Endodermal cell (in vitro differentiated cells): ENCODE results near the gene PURA. TPM values are rescaled to one million over a fixed set of nuclear protein-coding genes. Genes with fewer than 3 reads are reported as not detected.

Experiments
- DNase-seq: peaks from one replicate; pipeline ENCODE4 v3.0.0-alpha.2; 2017
- H3K27ac ChIP-seq: 2 replicates; pipeline ENCODE4 v1.5.1; 2013; ENCODE audit warnings: mild to moderate bottlenecking, low read depth, low read length, moderate library complexity
- H3K27me3 ChIP-seq: 2 replicates; pipeline ENCODE4 v1.6.1; 2013; ENCODE audit warnings: mild to moderate bottlenecking, low read length, moderate library complexity; ENCODE audit not compliant: insufficient read depth, control insufficient read depth, poor library complexity, severe bottlenecking
- H3K36me3 ChIP-seq: 2 replicates; pipeline ENCODE4 v1.7.0; 2013; ENCODE audit warnings: mild to moderate bottlenecking, low read length, moderate library complexity; ENCODE audit not compliant: control insufficient read depth, insufficient read depth
- H3K4me1 ChIP-seq: one replicate; pipeline ENCODE4 v1.7.0; 2013; ENCODE audit warnings: low read length; ENCODE audit not compliant: control insufficient read depth, insufficient read depth
- H3K4me3 ChIP-seq: 2 replicates; pipeline ENCODE4 v1.5.1; 2013; ENCODE audit warnings: mild to moderate bottlenecking, low read length, moderate library complexity
- H3K9ac ChIP-seq: 2 replicates; pipeline ENCODE4 v1.6.1; 2013; ENCODE audit warnings: mild to moderate bottlenecking, low read length, moderate library complexity; ENCODE audit not compliant: poor library complexity, severe bottlenecking; ENCODE audit errors: extremely low read depth
- H3K9me3 ChIP-seq: 2 replicates; pipeline ENCODE4 v1.6.1; 2013; ENCODE audit warnings: mild to moderate bottlenecking, low read length, moderate library complexity; ENCODE audit not compliant: control insufficient read depth
- H3K27ac Mint-ChIP-seq: 2 replicates; pipeline ENCODE4 v1.8.0; 2020; ENCODE audit warnings: mixed read lengths
- H3K27me3 Mint-ChIP-seq: 2 replicates; pipeline ENCODE4 v1.8.0; 2021; ENCODE audit warnings: mild to moderate bottlenecking, mixed read lengths; ENCODE audit not compliant: insufficient read depth
- H3K36me3 Mint-ChIP-seq: 2 replicates; pipeline ENCODE4 v1.8.0; 2020; ENCODE audit warnings: low read depth, mixed read lengths
- H3K4me1 Mint-ChIP-seq: 2 replicates; pipeline ENCODE4 v1.8.0; 2020; ENCODE audit warnings: mixed read lengths
- H3K4me3 Mint-ChIP-seq: 2 replicates; pipeline ENCODE4 v1.8.0; 2020; ENCODE audit warnings: mild to moderate bottlenecking, moderate library complexity, mixed read lengths
- H3K9me3 Mint-ChIP-seq: 2 replicates; pipeline ENCODE4 v1.8.0; 2020; ENCODE audit warnings: mild to moderate bottlenecking, mixed read lengths
- CTCF ChIP-seq: fragments of 200-600 bp; sonication (generic); conservative IDR thresholded peaks from 2 replicates; pipeline ENCODE4 v1.5.0; 2021; ENCODE audit warnings: antibody characterized with exemption, mild to moderate bottlenecking
- WGBS, 2 experiments: methylation state at CpG; one replicate each; pipeline versions ENCODE4 v1.1.5 to v1.1.7; 2013; ENCODE audit warnings: missing lambda C conversion rate in 2 of 2, mixed read lengths in 1 of 2; ENCODE audit not compliant: insufficient coverage in 1 of 2, insufficient read length in 1 of 2; 5-methylcytosine and 5-hydroxymethylcytosine counted together
- total RNA-seq, 2 donors: library from RNA; stranded (reverse); fragmentation: NEBNext Ultra II Directional in 1 of 2; extraction: Animal tissue kit (Norgen Biotek cat#: 25700) in 1 of 2; gene quantifications; 2 replicates in 1 of 2; 3 replicates in 1 of 2; pipeline ENCODE4 v1.2.1, GENCODE V29; 2021

PURA gene
- total RNA-seq, 2 donors from 2014 or later = 6.8 to 7.7 TPM

- 75 to 86% methylated on average over 1 of the region's 1 CpG for WGBS, 2 experiments
- DNase-seq = no peak
- Histone ChIP-seq H3K27ac (no peak overlapping the region), H3K36me3 (no peaks in the 10 kb centered on the region), H3K27me3 (peaks cover 75% of the 10 kb centered on the region), H3K9ac (no peak overlapping the region), H3K9me3 (no peaks in the 10 kb centered on the region), H3K4me3 (no peak overlapping the region), H3K4me1 (no peaks in the 10 kb centered on the region)
- Mint-ChIP-seq H3K4me1 (no peaks in the 10 kb centered on the region), H3K9me3 (no peaks in the 10 kb centered on the region), H3K36me3 (no peaks in the 10 kb centered on the region), H3K27me3 (peaks cover 49% of the 10 kb centered on the region), H3K4me3 (no peak overlapping the region), H3K27ac (no peak overlapping the region)
- no peak for TF ChIP-seq CTCF
These were observed 30.8 kb upstream of the PURA start for GRCh38 chr5:140083120-140083519.

GRCh38 chr5:140083650-140084049 is 30.3 kb upstream of the PURA start:
- TF ChIP-seq CTCF = no peak
- Histone ChIP-seq H3K9ac (no peak overlapping the region), H3K27ac (no peak overlapping the region), H3K36me3 (no peaks in the 10 kb centered on the region), H3K4me3 (no peak overlapping the region), H3K27me3 (peaks cover 70% of the 10 kb centered on the region), H3K9me3 (no peaks in the 10 kb centered on the region), H3K4me1 (no peaks in the 10 kb centered on the region)
- no peak for DNase-seq
- no peak overlapping the region for H3K4me3 Mint-ChIP-seq
- no peaks in the 10 kb centered on the region for H3K9me3 Mint-ChIP-seq
- H3K27ac Mint-ChIP-seq = no peak overlapping the region
- H3K27me3 Mint-ChIP-seq = peaks cover 49% of the 10 kb centered on the region
- WGBS, 2 experiments = 88% methylated on average over 1 of the region's 1 CpG; no CpG with 5 or more reads in 1 of the 2 experiments
- H3K36me3 Mint-ChIP-seq = no peaks in the 10 kb centered on the region
- H3K4me1 Mint-ChIP-seq = no peaks in the 10 kb centered on the region

GRCh38 chr5:140084541-140084940 is 29.4 kb upstream of the PURA start:
- Histone ChIP-seq H3K9ac (no peak overlapping the region), H3K4me3 (no peak overlapping the region), H3K27me3 (peaks cover 69% of the 10 kb centered on the region), H3K36me3 (no peaks in the 10 kb centered on the region), H3K9me3 (no peaks in the 10 kb centered on the region), H3K27ac (no peak overlapping the region), H3K4me1 (no peaks in the 10 kb centered on the region)
- H3K36me3 Mint-ChIP-seq = no peaks in the 10 kb centered on the region
- H3K27ac Mint-ChIP-seq = no peak overlapping the region
- TF ChIP-seq CTCF = no peak
- DNase-seq = no peak
- H3K4me3 Mint-ChIP-seq = no peak overlapping the region
- H3K4me1 Mint-ChIP-seq = no peaks in the 10 kb centered on the region
- H3K27me3 Mint-ChIP-seq = peaks cover 51% of the 10 kb centered on the region
- H3K9me3 Mint-ChIP-seq = no peaks in the 10 kb centered on the region
- WGBS, 2 experiments = 58 to 83% methylated on average over 2 to 4 of the region's 4 CpGs
